NCI-H748 (cell line): ENCODE measurements around the gene CA7.
"Not testable (repeated sequence)": the region's sequence is repeated elsewhere in the genome, so short reads cannot be mapped to it uniquely, and the experiment has no call there.

ENCODE experiments used
- DNase-seq: peaks from one replicate; lab custom pipeline; 2025; ENCODE audit not compliant: unreplicated experiment; lab: John Stamatoyannopoulos, UW

CA7 gene

DNA sequence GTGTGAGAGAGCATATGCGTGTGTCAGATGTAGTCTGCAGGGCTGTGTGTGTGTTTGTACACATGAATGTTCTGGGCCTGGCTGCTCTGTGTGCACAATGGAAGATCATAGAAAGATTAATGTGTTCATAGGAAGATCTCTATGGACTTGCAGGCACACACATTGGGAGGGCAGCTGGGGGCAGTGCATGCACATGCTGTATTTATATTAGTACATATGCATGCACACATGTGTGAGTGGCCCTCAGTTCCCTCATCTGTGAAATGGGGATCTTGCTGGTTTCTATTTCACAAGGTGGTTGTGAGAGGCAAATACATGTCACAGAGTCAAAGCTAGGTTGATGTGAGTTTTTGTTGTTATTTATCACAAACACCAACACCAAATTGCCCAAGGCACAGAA, 2.1 kb downstream of the CA7 start:
- DNase-seq = no peak

DNA sequence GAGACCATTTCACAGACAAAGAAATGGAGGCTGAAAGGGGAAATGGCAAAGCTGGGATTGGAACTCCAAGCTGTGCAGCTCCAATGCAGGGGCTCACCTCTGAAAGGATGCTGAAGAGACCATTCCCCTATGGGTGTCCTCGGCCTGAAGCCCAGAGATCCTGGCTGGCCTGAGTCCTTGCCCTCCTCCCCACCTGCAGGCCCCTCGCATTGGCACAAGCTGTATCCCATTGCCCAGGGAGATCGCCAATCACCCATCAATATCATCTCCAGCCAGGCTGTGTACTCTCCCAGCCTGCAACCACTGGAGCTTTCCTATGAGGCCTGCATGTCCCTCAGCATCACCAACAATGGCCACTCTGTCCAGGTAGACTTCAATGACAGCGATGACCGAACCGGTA, 2.6 kb downstream of the CA7 start:
- DNase-seq = no peak

DNA sequence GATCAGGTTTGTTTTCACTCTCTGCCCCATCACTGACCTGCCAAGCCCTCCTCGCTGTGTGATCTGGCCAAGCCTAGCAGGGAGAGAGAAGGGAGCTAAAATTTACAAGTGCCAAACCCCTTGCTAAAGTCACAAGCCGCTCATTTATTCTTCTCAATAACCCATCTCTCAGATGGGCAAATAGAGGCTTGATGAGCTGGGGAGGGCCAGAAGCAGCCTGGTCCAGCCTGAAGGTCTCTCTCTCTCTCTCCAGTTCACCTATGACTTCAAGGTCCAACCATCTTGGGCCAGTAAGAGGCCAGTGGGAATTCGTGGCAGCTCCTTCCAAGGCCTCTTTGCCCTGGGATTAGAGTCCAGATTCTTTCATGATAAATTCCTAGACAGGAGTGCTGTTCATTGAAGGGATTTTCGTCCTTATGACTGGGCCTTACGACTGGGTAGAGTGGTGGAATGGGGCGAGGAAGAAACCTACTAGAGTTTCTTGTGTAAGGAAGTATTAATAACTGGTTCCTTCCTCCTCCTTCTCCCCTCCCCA, 3.4 kb downstream of the CA7 start:
- DNase-seq = no peak

DNA sequence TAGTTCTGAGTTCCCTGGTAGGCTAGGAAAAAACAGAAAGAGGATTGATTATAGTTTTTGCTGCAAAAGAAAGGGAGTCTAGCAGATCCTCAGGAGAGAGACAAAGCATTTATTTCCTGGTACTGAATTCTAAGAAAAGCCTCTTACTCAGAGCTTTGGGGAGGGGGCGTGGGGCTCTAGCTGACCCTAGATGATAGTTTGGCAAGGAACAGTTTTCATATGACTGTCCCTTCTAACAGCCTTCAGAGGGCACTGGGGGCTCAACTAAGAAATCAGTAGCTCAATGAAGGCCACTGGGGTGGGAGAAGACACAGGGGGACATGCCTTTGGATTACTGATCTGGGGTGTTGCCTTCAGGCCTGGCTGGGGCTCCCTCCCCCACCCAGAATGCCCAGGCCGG, 4.0 kb downstream of the CA7 start:
- DNase-seq = no peak

DNA sequence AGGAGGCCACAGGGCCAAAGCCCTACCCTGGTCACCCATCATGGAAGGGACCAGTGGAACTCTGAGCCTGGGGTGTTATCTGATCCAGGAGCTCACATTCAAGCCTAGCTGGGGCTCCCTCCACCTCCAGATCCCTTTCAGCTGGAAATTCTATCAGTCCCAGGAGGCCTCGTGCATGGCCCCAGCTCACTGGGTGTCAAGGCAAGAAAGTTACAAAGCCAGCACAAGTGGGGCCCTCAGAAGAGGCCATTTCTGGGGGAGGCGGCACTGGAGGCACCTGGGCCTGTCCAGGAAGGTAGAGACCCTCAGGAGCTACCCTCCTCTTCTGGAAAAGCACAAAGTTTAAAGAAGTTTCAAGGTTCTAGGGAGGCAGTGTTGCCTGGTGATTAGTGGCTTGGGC, 4.8 kb downstream of the CA7 start:
- DNase-seq = no peak

DNA sequence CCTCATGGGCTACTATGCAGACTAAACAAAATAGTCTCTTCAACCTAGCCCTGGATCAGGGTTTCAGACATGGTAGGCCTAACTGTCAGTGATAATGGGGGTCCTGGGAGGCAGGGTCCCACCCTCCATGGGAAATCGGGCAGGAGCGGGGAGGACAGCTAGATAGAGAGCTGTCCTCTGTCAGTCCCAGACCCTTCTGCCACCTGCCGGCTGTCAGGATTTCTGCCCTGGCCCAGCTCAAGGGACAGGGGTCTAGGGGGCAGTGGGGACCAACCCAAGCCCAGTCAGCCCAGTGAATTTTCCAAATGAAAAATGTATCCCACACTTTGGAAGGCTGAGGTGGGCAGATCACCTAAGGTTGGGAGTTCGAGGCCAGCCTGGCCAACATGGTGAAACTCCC, 5.3 kb downstream of the CA7 start:
- DNase-seq = no peak

DNA sequence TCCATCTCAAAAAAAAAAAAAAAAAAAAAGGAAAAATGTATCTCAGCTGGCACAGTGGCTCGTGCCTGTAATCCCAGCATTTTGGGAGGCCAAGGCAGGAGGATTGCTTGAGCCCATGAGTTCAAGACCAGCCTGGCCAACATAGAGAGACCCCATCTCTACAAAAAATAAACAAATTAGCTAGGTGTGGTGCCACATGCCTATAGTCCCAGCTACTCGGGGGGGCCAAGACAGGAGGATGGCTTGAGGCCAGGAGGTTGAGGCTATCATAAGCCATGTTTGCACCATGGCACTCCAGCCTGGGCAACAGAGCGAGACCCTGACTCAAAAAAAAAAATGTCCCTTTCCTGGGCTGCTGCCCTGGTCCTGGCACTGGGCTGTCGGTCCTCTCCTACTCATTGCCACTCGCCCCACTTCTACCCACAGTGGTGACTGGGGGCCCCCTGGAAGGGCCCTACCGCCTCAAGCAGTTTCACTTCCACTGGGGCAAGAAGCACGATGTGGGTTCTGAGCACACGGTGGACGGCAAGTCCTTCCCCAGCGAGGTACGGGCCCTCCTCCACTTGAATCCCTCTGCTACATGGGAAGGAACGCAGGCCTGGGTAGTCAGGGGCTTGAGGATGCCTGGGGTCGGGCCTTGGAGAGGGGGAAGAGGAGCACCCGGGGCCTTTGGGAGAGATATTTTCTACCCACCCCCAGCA, 6.1 kb downstream of the CA7 start:
- no peak for DNase-seq

DNA sequence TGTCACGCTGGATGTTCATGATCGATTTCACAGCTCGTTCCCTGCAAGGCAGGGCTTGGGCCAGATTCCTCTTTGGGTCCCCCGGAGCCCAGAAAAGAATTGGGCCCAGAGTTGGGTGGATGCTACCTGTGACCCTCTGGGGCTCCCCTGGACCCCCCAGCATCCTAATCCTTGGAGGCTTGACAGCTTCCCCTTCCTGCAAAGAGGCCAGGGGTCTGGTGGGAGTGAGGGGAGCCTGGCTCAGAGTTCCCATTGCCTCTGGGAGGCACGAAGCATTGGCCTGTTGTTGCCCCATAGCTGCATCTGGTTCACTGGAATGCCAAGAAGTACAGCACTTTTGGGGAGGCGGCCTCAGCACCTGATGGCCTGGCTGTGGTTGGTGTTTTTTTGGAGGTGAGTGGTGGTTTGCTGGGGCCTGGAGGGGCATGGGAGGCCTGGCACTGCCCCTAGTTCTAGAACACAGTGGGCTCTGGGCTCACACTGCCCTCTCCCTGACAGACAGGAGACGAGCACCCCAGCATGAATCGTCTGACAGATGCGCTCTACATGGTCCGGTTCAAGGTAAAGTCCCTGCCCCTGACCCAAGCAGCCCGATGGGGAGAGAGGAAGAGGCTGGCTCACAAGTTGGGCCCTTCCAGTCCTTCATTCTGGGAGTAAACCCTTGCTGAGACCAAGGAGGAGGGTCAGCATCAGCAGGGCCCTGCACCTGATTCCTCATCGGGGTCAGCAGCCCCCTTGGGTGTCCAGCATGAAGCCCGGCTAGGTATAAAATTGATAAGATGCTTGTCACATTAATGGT, 7.2 kb downstream of the CA7 start:
- no peak for DNase-seq

DNA sequence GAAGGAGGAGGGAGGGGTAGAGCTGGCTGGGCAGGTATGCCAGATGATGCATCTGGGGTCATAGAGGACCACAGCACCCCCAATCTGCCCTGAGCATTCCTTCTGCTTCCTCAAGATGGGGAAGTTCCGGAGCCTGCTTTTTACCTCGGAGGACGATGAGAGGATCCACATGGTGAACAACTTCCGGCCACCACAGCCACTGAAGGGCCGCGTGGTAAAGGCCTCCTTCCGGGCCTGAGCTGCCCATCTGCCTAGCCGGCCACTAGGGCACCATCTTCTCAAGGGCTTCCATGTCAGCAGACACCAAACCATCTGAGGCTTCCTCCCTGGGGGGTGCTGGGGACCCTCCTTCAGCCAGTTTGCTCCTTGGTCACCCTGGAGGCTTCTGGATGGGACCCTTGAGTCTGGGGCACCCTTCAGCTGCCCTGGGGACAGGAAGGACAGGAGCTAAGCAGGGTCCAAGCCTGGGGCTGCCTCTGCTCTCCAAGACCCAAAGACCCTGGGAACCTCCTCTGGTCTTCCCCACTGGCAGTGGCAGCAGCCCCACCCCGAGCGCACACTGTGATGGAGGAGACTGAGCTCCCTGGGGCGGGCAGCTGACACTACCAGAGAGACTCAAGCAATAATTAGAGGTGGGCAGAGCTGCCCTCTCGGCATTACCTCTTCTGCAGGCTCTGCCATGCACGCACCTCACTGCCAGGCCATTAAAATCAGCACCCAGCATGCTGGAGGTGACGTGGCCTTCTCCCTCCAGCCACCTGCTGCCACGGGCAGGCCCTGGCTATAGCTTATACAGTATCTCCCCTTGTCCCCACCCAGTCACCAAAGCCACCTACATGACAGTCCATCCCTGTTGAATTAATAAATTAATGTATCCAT, 9.3 kb downstream of the CA7 start:
- DNase-seq = no peak

DNA sequence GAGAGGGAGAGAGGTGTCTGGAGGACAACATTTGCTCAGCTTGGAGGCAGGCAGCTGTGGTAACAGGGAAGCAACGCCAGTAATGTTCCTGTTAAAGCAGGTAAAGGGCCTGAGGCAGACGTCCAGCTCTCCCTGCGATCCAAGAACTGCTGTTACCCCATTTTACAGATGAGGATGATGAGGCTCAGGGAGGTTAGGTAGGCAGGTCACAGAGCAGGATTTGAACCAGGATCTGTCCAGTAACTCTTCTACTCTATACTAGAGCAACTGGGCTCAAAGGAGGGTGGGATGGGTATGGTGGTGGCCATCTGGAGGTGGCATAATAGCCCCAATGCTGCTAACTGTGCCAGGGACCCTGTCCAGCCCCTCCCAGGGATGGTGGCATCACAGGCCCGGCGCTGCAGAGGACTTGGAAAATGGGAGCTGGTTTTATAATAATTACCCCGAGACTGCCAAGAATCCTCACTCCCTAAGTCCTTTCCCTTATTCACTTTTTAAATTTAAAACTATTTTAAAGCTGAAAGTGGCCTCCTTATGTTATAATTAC, 12.0 kb downstream of the CA7 start:
- DNase-seq = no peak

DNA sequence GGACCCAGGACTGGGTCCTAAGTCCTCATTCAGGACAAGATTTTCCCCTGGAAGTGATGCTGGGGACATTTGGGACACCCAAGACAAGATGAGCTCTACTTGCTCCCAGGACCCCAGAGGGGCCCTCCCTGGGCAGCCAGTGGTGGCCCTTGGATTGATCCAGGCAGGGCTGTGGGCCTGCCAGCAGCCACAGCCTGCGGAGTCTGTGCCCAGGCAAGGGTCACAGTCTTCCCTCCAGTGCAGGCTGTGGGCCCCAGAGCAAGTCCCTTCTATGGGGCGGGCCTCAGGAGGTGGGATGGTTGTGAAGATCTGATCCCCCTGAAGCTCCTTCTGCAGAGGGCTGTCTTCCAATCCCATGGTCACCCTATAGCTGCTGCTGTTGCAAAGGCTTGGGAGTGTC, 12.6 kb downstream of the CA7 start:
- DNase-seq = no peak

DNA sequence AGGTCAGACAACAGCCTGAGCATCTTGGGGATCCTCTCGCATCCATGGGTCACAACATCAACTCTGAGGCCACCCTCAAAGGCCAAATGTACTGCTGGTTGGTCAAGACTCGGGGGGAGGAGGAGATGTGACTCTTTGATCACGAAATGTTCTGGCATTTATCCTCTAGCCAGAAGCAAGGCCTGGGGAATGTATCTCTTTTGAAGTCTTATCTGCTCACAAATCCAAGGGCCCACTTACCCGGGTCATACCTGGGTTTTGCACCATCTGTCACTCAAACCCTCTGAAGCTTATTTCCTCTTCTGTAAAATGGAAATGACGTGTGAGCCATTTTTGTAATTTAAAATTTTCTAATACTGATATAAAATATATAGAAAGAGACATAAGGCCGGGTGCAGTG, 13.2 kb downstream of the CA7 start:
- no peak for DNase-seq

DNA sequence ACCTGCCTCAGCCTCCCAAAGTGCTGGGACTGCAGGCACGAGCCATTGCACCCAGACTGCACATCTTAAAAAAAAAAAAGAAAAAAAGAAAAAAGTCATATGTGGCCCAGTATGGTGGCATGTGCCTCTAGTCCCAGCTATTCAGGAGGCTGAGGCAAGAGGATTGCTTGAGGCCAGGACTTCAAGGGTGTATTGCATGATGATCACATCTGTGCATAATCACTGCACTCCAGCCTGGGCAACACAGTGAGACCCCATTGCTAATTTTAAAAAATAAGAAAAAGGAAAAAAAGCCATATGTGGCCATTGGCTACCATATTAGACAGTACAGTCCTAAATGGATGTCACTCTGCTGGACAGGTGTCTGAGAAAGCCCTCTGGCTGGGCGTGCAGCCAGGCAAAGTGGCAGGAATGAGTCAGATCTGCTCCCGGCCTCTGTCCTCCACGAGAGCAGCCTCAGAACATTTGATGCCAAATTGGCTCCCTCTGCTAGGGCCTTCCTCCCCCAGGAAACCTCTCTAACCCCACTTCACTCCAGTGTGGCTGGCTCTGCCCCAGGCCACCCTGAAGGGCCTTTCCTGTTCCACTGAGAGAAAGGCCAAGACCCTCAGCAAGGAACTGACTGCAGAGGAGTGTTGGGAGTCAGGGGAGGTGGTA, 14.7 kb downstream of the CA7 start:
- DNase-seq = no peak

DNA sequence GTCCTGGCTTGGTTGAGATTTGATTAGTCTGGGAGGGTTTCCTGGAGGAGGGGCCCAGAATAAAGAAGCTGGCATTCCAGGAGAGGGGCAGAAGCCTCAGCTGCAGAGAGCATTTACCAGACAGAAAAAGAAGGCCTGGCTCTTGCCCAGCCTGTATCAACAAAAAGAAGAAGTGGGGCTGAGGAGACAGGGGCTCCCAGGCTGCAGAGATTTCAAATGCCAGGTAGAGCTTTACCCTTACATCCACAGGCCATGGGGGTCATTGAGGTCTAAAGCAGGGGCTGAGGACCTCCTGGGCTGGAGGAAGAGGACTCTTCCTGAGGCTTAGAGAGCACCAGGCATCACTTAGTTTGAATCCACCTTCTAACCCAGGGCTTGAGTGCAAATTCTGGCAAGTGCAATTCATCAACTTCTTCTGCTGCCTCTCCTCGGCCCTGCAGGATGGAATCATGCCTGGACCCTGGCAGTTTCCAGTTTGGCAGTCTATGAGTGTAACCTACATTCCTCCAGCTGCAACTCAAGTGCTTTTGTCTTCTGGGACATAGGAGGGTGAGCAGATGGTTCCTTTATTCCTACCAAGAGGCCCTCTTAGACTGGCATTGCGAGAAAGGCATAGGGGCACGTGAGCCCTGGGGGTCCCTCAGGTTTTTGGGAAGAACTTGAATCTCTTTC, 15.3 kb downstream of the CA7 start:
- no peak for DNase-seq

DNA sequence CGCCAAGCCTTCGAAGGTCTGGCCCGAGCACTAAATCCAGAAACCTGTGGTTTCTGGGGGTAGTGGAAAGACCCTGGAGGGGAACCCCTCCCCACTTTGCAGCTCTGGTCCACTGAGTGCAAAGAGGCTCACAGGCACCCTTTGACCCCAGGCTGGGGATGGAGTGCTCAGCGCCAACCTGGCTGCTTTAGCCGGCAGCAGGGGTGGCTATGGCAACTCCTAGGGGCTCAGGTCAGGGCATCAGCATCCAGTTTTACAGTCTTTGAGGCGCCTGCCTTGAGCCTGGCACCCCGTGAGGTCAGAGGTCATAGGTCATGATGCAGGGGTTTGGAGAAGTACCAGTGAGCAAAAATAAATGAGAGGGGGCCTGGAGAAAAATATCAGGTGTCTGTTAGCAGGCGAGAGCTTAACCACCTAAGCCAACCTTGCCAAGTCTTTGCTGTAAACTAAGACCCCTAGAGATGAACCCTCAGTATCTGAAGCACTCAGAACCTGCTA, 17.9 kb downstream of the CA7 start:
- DNase-seq = no peak

DNA sequence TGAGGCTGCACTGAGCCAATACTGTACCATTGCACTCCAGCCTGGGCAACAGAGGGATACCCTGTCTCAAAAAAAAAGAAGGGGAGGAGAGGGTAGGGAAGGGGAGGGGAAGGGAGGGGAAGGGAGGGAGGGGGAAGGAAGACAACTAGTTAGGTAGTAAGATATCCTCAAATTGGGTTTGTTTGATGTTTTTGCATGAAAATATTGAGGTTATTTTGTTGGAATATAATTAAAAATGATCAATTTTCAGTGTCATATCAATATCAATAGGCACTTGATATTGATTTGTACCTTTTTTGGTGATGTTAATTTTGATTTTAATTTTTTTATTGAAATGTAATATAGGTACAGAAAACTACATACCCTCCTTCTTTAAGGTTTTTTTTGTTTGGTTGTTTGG, 19.5 kb downstream of the CA7 start:
- DNase-seq = no peak

DNA sequence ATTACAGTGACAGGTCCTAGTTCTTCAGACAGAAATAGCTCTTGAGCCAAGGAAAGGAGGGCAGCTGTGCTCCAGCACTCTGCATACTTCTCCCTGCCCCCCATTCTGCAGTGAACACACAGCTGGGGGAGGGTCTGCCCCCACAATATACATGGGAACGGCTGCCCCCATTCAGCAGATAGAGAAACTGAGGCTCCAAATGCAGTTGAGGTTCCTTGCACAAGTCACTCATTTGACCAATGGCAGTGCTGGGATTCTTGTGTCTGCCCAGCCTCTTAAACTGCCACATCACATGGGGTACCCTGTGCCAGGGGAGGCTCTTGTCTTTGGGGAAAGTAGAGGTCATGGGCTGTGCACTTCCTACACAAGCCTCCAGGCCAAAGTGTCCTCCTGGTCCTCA, 25.2 kb downstream of the CA7 start:
- no peak for DNase-seq

DNA sequence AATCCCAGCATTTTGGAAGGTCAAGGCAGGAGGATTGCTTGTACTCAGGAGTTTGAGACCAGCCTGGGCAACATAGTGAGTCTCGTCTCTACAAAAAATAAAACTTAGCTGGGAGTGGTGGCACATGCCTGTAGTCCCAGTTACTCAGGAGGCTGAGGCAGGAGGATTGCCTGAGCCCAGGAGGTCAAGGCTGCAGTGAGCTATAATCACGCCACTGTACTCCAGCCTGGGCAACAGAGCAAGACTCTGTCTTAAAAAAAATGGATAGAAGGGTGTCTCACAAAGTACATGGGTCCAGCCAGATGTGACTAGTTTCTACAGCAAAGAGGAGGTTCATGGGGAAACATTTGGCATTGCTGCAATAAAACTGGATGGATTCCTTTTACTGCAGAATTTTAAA, 27.1 kb downstream of the CA7 start:
- DNase-seq = not testable (repeated sequence)

DNA sequence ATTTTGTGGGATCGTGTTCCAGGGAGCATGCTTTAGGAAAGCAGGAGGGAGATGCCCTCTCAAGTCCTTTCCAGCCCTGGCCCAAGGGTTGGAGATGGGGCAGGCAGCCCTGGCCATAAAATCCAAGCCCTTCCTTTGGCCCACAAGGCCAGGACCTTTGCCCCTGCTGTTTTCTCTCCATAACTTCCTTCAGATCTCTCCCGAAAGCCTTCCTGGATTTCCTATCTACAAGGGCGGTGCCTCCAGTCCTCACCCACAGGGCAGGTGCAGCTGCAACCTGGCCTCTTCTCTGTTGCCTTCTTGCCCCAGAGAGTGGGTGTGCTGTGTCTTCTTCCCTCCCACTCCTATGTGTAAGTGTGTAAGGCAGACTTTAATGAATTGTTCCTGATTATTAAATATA, 27.6 kb downstream of the CA7 start:
- no peak for DNase-seq

DNA sequence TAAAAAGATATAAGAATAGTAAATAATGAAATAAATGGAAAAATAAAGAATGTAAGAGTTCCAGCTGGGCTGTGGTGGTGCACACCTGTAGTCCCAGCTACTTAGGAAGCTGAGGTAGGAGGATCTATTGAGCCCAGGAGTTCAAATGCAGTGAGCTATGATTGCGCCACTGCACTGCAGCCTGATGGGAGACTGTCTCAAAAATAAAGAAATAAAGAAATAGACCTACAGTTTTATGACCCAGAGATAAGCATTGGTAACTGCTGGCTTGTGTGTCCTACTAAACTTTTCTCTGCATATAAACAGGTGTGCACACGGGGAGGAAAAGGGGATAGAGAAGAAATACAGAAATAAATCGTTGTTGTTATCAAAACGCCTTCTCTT, 28.3 kb downstream of the CA7 start:
- DNase-seq = no peak
